Esophagus squamous epithelium (tissue), 4 donors: ENCODE results near the gene RPTOR.

Experiments used
- POLR2A ChIP-seq, 4 donors: fragments of 450-650 bp; IDR thresholded peaks; one replicate each; pipeline ENCODE4 v1.6.1; 2017; ENCODE audit warnings: antibody characterized with exemption in 4 of 4, mild to moderate bottlenecking in 4 of 4, moderate library complexity in 3 of 4
- TF ChIP-seq, protein P1 (sequence below), 6 experiments: fragments of 450-650 bp in 4 of 6; fragments of 200-600 bp in 2 of 6; sonication (generic) in 2 of 6; IDR thresholded peaks; one replicate each; pipeline ENCODE4 v1.5.1; 2016 to 2019; ENCODE audit warnings: antibody characterized with exemption in 6 of 6, mild to moderate bottlenecking in 4 of 6, moderate library complexity in 4 of 6

DNA sequence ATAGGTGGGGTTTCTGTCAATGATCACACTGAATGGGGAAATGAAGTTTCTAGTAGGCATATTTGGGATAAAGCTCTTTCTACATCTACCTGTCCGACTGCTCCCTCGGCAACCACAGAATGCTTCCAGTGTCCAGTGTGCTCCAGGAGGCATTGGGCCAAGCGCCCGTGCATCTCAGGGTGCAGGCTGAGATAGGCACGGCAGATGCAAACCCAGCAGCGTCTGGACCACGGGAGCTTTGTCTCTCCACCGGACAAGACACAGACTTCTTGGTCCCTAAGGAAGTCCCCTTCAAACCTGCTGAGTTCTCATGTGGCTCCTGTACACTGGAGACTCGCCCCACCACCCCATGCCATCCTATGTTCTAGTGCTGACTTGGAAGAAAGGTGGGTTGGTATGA, 202.8 kb downstream of the RPTOR start:
- TF ChIP-seq, protein P1, sequence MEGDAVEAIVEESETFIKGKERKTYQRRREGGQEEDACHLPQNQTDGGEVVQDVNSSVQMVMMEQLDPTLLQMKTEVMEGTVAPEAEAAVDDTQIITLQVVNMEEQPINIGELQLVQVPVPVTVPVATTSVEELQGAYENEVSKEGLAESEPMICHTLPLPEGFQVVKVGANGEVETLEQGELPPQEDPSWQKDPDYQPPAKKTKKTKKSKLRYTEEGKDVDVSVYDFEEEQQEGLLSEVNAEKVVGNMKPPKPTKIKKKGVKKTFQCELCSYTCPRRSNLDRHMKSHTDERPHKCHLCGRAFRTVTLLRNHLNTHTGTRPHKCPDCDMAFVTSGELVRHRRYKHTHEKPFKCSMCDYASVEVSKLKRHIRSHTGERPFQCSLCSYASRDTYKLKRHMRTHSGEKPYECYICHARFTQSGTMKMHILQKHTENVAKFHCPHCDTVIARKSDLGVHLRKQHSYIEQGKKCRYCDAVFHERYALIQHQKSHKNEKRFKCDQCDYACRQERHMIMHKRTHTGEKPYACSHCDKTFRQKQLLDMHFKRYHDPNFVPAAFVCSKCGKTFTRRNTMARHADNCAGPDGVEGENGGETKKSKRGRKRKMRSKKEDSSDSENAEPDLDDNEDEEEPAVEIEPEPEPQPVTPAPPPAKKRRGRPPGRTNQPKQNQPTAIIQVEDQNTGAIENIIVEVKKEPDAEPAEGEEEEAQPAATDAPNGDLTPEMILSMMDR (IDR thresholded peaks at IDR 0.05), result no peak
- TF ChIP-seq POLR2A (IDR thresholded peaks at IDR 0.05), result no peak
